GM23338 (cell line): Measurements from ENCODE around the gene MYLK4. TPM values are rescaled to one million over a fixed set of nuclear protein-coding genes. Genes with fewer than 3 reads are reported as not detected.

ENCODE experiments used
- ATAC-seq: fragments of 200-7000 bp; cut with Tn5 transposase; 3 replicates; pipeline ENCODE4 v1.9.1; 2020
- DNase-seq: peaks from one replicate; pipeline ENCODE4 v3.0.0-alpha.2; 2015; ENCODE audit warnings: low spot score
- H2AFZ ChIP-seq: fragments of 200-600 bp; sonication (generic); 2 replicates; pipeline ENCODE4 v1.8.0; 2016; ENCODE audit warnings: antibody characterized with exemption, mild to moderate bottlenecking, moderate library complexity
- H3F3A ChIP-seq: fragments of 200-600 bp; sonication (generic); replicated peaks from 2 replicates; pipeline ENCODE4 v1.8.0; 2017; ENCODE audit warnings: antibody characterized with exemption, mixed run types, low read depth
- H3K27ac ChIP-seq: fragments of 200-600 bp; sonication (generic); 2 replicates; pipeline ENCODE4 v1.6.1; 2016; ENCODE audit warnings: low read depth
- H3K27me3 ChIP-seq: fragments of 200-600 bp; sonication (generic); 2 replicates; pipeline ENCODE4 v1.8.0; 2016; ENCODE audit warnings: mild to moderate bottlenecking, mixed run types, moderate library complexity; ENCODE audit not compliant: insufficient read depth
- H3K36me3 ChIP-seq: fragments of 200-600 bp; sonication (generic); 2 replicates; pipeline ENCODE4 v1.8.0; 2016; ENCODE audit warnings: mild to moderate bottlenecking; ENCODE audit not compliant: insufficient read depth
- H3K4me1 ChIP-seq: fragments of 200-600 bp; sonication (generic); 2 replicates; pipeline ENCODE4 v1.8.0; 2016; ENCODE audit warnings: mild to moderate bottlenecking, moderate library complexity; ENCODE audit not compliant: insufficient read depth
- H3K4me2 ChIP-seq: fragments of 200-600 bp; sonication (generic); 2 replicates; pipeline ENCODE4 v1.7.1; 2017; ENCODE audit warnings: mixed run types
- H3K4me3 ChIP-seq: fragments of 200-600 bp; sonication (generic); 2 replicates; pipeline ENCODE4 v1.6.1; 2016; ENCODE audit warnings: mixed run types
- H3K79me2 ChIP-seq: fragments of 200-600 bp; sonication (generic); replicated peaks from 2 replicates; pipeline ENCODE4 v1.8.0; 2017; ENCODE audit warnings: mild to moderate bottlenecking; ENCODE audit not compliant: insufficient read depth
- H3K9me2 ChIP-seq: fragments of 200-600 bp; sonication (generic); 2 replicates; pipeline ENCODE4 v1.8.0; 2017; ENCODE audit not compliant: insufficient read depth
- H4K20me1 ChIP-seq: fragments of 200-600 bp; sonication (generic); replicated peaks from 2 replicates; pipeline ENCODE4 v1.8.0; 2017; ENCODE audit warnings: mild to moderate bottlenecking; ENCODE audit not compliant: insufficient read depth
- H3K27ac Mint-ChIP-seq: 2 replicates; pipeline ENCODE4 v1.8.0; 2020; ENCODE audit warnings: inconsistent platforms, mild to moderate bottlenecking, moderate library complexity, mixed read lengths
- H3K27me3 Mint-ChIP-seq: 3 replicates; pipeline ENCODE4 v1.8.0; 2022; ENCODE audit warnings: low read depth, mild to moderate bottlenecking, moderate library complexity, mixed read lengths, inconsistent platforms; ENCODE audit not compliant: insufficient read depth, poor library complexity
- H3K36me3 Mint-ChIP-seq: 3 replicates; pipeline ENCODE4 v1.8.0; 2021; ENCODE audit warnings: low read depth, mild to moderate bottlenecking, inconsistent platforms, moderate library complexity, mixed read lengths
- H3K4me1 Mint-ChIP-seq: 3 replicates; pipeline ENCODE4 v1.8.0; 2020; ENCODE audit warnings: mild to moderate bottlenecking, inconsistent platforms, mixed read lengths
- H3K4me3 Mint-ChIP-seq: 3 replicates; pipeline ENCODE4 v1.8.0; 2021; ENCODE audit warnings: moderate library complexity, mild to moderate bottlenecking, inconsistent platforms, mixed read lengths
- H3K9me3 Mint-ChIP-seq: 3 replicates; pipeline ENCODE4 v1.8.0; 2020; ENCODE audit warnings: moderate library complexity, mild to moderate bottlenecking, inconsistent platforms, mixed read lengths
- CREB1 ChIP-seq: fragments of 250-450 bp; sonication (Bioruptor Pico); IDR thresholded peaks from 2 replicates; pipeline ENCODE4 v1.5.0; 2020; ENCODE audit warnings: low read depth, mild to moderate bottlenecking, moderate library complexity
- EZH2 ChIP-seq: fragments of 200-600 bp; sonication (generic); IDR thresholded peaks from one replicate; pipeline ENCODE4 v1.8.0; 2017; ENCODE audit warnings: antibody characterized with exemption, mild to moderate bottlenecking, low read depth; ENCODE audit not compliant: unreplicated experiment
- EZH2phosphoT487 ChIP-seq: fragments of 200-600 bp; sonication (generic); IDR thresholded peaks from one replicate; pipeline ENCODE4 v1.8.1; 2018; ENCODE audit warnings: antibody characterized with exemption; ENCODE audit not compliant: unreplicated experiment
- JUNB ChIP-seq: IDR thresholded peaks from one replicate; pipeline ENCODE4 v1.6.1; 2016; ENCODE audit warnings: antibody characterized with exemption; ENCODE audit not compliant: unreplicated experiment
- NANOG ChIP-seq: IDR thresholded peaks from 2 replicates; pipeline ENCODE4 v1.6.1; 2016; ENCODE audit warnings: antibody characterized with exemption, borderline replicate concordance
- POLR2AphosphoS5 ChIP-seq: IDR thresholded peaks from 2 replicates; pipeline ENCODE4 v1.6.1; 2016; ENCODE audit warnings: antibody characterized with exemption, low read depth
- STAT1 ChIP-seq: IDR thresholded peaks from one replicate; pipeline ENCODE4 v1.6.1; 2016; ENCODE audit warnings: antibody characterized with exemption; ENCODE audit not compliant: unreplicated experiment
- ZNF331 ChIP-seq: fragments of 250-450 bp; sonication (Bioruptor Pico); IDR thresholded peaks from 2 replicates; pipeline ENCODE4 v1.5.0; 2020; ENCODE audit warnings: low read depth, mild to moderate bottlenecking, moderate library complexity
- polyA plus RNA-seq: library from polyadenylated mRNA; unstranded; fragments of >200 nt; fragmentation: Nextera tagmentation; extraction: Ambion mirVana; gene quantifications from 2 replicates; pipeline ENCODE4 v1.2.1, GENCODE V29; 2016
- total RNA-seq: library from RNA; depleted of rRNA; stranded (reverse); fragments of >200 nt; shearing (Covaris generic); gene quantifications from 2 replicates; pipeline ENCODE4 v1.2.3, GENCODE V29; 2014
- TF ChIP-seq, protein P1 (sequence below): IDR thresholded peaks from one replicate; pipeline ENCODE4 v1.6.1; 2018; ENCODE audit warnings: antibody characterized with exemption; ENCODE audit not compliant: unreplicated experiment
- TF ChIP-seq, protein P2 (sequence below): fragments of 250-450 bp; sonication (Bioruptor Pico); IDR thresholded peaks from 2 replicates; pipeline ENCODE4 v1.5.0; 2020; ENCODE audit warnings: mild to moderate bottlenecking, moderate library complexity

MYLK4 gene
- total and polyA plus RNA-seq, 2 experiments from 2014 or later = 0.03 to 0.17 TPM

DNA sequence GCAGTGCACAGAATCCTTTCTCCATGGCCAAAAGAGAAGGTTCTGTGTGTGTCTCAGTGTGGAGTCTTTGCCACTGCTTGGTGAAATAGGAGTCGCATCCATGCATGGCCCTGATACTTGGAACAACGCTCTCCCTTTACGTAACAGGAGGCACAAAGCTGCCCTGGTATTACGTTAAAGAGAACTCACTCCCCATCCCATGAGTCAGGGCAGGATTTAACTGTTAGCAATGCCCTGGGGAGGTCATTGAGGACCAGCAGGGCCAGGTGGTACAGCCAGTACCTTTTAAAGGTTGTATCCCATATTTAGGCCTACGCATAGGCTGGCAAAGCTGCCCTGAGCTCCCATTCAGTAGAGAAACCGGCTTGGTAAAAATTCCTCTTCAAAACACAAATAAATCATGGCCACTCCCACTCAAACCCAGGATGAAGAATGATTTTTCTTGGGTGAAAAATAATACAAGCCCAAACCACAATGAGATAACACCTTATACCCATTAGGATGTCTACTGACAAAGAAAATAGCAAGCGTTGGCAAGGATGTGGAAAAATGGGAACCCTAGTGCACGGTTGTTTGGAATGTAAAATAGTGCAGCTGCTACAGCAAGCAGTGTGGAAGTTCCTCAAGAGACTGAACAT is 37.1 kb downstream of the MYLK4 start:
- Histone ChIP-seq H3K79me2 (no peaks in the 10 kb centered on the region), H3K27ac (no peak overlapping the region), H3K4me1 (no peaks in the 10 kb centered on the region; the same call in 1 of the 2 replicates), H4K20me1 (no peaks in the 10 kb centered on the region), H3K4me3 (no peak overlapping the region), H3K36me3 (peaks cover 17% of the 10 kb centered on the region), H3K27me3 (no peaks in the 10 kb centered on the region), H3F3A (no peaks in the 10 kb centered on the region), H3K4me2 (no peak overlapping the region), H2AFZ (peak overlapping the region; percentile 56; the same call in 1 of the 2 replicates), H3K9me2 (peaks cover 5% of the 10 kb centered on the region)
- ATAC-seq (no peak), DNase-seq (no peak)
- no peak overlapping the region for H3K4me3 Mint-ChIP-seq
- TF ChIP-seq, protein P1, sequence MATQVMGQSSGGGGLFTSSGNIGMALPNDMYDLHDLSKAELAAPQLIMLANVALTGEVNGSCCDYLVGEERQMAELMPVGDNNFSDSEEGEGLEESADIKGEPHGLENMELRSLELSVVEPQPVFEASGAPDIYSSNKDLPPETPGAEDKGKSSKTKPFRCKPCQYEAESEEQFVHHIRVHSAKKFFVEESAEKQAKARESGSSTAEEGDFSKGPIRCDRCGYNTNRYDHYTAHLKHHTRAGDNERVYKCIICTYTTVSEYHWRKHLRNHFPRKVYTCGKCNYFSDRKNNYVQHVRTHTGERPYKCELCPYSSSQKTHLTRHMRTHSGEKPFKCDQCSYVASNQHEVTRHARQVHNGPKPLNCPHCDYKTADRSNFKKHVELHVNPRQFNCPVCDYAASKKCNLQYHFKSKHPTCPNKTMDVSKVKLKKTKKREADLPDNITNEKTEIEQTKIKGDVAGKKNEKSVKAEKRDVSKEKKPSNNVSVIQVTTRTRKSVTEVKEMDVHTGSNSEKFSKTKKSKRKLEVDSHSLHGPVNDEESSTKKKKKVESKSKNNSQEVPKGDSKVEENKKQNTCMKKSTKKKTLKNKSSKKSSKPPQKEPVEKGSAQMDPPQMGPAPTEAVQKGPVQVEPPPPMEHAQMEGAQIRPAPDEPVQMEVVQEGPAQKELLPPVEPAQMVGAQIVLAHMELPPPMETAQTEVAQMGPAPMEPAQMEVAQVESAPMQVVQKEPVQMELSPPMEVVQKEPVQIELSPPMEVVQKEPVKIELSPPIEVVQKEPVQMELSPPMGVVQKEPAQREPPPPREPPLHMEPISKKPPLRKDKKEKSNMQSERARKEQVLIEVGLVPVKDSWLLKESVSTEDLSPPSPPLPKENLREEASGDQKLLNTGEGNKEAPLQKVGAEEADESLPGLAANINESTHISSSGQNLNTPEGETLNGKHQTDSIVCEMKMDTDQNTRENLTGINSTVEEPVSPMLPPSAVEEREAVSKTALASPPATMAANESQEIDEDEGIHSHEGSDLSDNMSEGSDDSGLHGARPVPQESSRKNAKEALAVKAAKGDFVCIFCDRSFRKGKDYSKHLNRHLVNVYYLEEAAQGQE = no peak
- no peak for TF ChIP-seq STAT1
- TF ChIP-seq POLR2AphosphoS5 = no peak
- TF ChIP-seq NANOG = no peak
- no peak for TF ChIP-seq CREB1 (CRISPR knock-in tag)
- no peak for TF ChIP-seq EZH2phosphoT487
- TF ChIP-seq, protein P2, sequence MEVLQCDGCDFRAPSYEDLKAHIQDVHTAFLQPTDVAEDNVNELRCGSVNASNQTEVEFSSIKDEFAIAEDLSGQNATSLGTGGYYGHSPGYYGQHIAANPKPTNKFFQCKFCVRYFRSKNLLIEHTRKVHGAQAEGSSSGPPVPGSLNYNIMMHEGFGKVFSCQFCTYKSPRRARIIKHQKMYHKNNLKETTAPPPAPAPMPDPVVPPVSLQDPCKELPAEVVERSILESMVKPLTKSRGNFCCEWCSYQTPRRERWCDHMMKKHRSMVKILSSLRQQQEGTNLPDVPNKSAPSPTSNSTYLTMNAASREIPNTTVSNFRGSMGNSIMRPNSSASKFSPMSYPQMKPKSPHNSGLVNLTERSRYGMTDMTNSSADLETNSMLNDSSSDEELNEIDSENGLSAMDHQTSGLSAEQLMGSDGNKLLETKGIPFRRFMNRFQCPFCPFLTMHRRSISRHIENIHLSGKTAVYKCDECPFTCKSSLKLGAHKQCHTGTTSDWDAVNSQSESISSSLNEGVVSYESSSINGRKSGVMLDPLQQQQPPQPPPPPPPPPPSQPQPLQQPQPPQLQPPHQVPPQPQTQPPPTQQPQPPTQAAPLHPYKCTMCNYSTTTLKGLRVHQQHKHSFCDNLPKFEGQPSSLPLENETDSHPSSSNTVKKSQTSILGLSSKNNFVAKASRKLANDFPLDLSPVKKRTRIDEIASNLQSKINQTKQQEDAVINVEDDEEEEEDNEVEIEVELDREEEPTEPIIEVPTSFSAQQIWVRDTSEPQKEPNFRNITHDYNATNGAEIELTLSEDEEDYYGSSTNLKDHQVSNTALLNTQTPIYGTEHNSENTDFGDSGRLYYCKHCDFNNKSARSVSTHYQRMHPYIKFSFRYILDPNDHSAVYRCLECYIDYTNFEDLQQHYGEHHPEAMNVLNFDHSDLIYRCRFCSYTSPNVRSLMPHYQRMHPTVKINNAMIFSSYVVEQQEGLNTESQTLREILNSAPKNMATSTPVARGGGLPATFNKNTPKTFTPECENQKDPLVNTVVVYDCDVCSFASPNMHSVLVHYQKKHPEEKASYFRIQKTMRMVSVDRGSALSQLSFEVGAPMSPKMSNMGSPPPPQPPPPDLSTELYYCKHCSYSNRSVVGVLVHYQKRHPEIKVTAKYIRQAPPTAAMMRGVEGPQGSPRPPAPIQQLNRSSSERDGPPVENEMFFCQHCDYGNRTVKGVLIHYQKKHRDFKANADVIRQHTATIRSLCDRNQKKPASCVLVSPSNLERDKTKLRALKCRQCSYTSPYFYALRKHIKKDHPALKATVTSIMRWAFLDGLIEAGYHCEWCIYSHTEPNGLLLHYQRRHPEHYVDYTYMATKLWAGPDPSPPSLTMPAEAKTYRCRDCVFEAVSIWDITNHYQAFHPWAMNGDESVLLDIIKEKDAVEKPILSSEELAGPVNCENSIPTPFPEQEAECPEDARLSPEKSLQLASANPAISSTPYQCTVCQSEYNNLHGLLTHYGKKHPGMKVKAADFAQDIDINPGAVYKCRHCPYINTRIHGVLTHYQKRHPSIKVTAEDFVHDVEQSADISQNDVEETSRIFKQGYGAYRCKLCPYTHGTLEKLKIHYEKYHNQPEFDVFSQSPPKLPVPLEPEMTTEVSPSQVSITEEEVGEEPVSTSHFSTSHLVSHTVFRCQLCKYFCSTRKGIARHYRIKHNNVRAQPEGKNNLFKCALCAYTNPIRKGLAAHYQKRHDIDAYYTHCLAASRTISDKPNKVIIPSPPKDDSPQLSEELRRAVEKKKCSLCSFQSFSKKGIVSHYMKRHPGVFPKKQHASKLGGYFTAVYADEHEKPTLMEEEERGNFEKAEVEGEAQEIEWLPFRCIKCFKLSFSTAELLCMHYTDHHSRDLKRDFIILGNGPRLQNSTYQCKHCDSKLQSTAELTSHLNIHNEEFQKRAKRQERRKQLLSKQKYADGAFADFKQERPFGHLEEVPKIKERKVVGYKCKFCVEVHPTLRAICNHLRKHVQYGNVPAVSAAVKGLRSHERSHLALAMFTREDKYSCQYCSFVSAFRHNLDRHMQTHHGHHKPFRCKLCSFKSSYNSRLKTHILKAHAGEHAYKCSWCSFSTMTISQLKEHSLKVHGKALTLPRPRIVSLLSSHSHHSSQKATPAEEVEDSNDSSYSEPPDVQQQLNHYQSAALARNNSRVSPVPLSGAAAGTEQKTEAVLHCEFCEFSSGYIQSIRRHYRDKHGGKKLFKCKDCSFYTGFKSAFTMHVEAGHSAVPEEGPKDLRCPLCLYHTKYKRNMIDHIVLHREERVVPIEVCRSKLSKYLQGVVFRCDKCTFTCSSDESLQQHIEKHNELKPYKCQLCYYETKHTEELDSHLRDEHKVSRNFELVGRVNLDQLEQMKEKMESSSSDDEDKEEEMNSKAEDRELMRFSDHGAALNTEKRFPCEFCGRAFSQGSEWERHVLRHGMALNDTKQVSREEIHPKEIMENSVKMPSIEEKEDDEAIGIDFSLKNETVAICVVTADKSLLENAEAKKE (CRISPR knock-in tag) = no peak
- TF ChIP-seq EZH2 = no peak
- TF ChIP-seq JUNB = no peak
- no peak for TF ChIP-seq ZNF331 (CRISPR knock-in tag)
- H3K4me1 Mint-ChIP-seq = peaks cover 9% of the 10 kb centered on the region
- peaks cover 23% of the 10 kb centered on the region for H3K36me3 Mint-ChIP-seq
- no peak overlapping the region for H3K27ac Mint-ChIP-seq
- H3K9me3 Mint-ChIP-seq = peaks cover 26% of the 10 kb centered on the region
- H3K27me3 Mint-ChIP-seq = no peaks in the 10 kb centered on the region
